Osteocyte (in vitro differentiated cells): ENCODE data around the gene ANAPC13. TPM values are rescaled to one million over a fixed set of nuclear protein-coding genes. Genes with fewer than 3 reads are reported as not detected.

Experiments
- DNase-seq: peaks from one replicate; pipeline ENCODE4 v3.0.0; 2021; ENCODE audit warnings: mixed read lengths; ENCODE audit not compliant: unreplicated experiment; ENCODE audit errors: extremely low spot score
- H3K27ac Mint-ChIP-seq: one replicate; pipeline ENCODE4 v1.8.0; 2021; ENCODE audit warnings: mild to moderate bottlenecking, mixed read lengths; ENCODE audit not compliant: unreplicated experiment
- H3K27me3 Mint-ChIP-seq: one replicate; pipeline ENCODE4 v1.8.0; 2021; ENCODE audit warnings: mixed read lengths; ENCODE audit not compliant: unreplicated experiment
- H3K36me3 Mint-ChIP-seq: one replicate; pipeline ENCODE4 v1.8.0; 2021; ENCODE audit warnings: mixed read lengths; ENCODE audit not compliant: unreplicated experiment
- H3K4me1 Mint-ChIP-seq: one replicate; pipeline ENCODE4 v1.8.0; 2021; ENCODE audit warnings: mixed read lengths; ENCODE audit not compliant: unreplicated experiment
- H3K4me3 Mint-ChIP-seq: one replicate; pipeline ENCODE4 v1.8.0; 2021; ENCODE audit warnings: mild to moderate bottlenecking, moderate library complexity, mixed read lengths; ENCODE audit not compliant: unreplicated experiment
- H3K9me3 Mint-ChIP-seq: one replicate; pipeline ENCODE4 v1.8.0; 2021; ENCODE audit warnings: mixed read lengths; ENCODE audit not compliant: unreplicated experiment
- total RNA-seq: library from RNA; stranded (reverse); gene quantifications from 2 replicates; pipeline ENCODE4 v1.2.1, GENCODE V29; 2021
- TF ChIP-seq, protein P1 (sequence below): fragments of 200-600 bp; sonication (generic); IDR thresholded peaks from 2 replicates; pipeline ENCODE4 v1.5.0; 2021; ENCODE audit warnings: antibody characterized with exemption, mild to moderate bottlenecking, moderate library complexity

Gene ANAPC13
- total RNA-seq, 1 donor from 2014 or later = 89.4 TPM

GRCh38 chr3:134485075-134485717, 589 bp downstream of the ANAPC13 start:
- DNase-seq = no peak
- Mint-ChIP-seq H3K27ac (peak overlapping the region; percentile 97), H3K4me3 (peak overlapping the region; percentile 91), H3K4me1 (peaks cover 44% of the 10 kb centered on the region), H3K27me3 (no peaks in the 10 kb centered on the region), H3K36me3 (peaks cover 21% of the 10 kb centered on the region), H3K9me3 (no peaks in the 10 kb centered on the region)
- TF ChIP-seq, protein P1, sequence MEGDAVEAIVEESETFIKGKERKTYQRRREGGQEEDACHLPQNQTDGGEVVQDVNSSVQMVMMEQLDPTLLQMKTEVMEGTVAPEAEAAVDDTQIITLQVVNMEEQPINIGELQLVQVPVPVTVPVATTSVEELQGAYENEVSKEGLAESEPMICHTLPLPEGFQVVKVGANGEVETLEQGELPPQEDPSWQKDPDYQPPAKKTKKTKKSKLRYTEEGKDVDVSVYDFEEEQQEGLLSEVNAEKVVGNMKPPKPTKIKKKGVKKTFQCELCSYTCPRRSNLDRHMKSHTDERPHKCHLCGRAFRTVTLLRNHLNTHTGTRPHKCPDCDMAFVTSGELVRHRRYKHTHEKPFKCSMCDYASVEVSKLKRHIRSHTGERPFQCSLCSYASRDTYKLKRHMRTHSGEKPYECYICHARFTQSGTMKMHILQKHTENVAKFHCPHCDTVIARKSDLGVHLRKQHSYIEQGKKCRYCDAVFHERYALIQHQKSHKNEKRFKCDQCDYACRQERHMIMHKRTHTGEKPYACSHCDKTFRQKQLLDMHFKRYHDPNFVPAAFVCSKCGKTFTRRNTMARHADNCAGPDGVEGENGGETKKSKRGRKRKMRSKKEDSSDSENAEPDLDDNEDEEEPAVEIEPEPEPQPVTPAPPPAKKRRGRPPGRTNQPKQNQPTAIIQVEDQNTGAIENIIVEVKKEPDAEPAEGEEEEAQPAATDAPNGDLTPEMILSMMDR = no peak

DNA sequence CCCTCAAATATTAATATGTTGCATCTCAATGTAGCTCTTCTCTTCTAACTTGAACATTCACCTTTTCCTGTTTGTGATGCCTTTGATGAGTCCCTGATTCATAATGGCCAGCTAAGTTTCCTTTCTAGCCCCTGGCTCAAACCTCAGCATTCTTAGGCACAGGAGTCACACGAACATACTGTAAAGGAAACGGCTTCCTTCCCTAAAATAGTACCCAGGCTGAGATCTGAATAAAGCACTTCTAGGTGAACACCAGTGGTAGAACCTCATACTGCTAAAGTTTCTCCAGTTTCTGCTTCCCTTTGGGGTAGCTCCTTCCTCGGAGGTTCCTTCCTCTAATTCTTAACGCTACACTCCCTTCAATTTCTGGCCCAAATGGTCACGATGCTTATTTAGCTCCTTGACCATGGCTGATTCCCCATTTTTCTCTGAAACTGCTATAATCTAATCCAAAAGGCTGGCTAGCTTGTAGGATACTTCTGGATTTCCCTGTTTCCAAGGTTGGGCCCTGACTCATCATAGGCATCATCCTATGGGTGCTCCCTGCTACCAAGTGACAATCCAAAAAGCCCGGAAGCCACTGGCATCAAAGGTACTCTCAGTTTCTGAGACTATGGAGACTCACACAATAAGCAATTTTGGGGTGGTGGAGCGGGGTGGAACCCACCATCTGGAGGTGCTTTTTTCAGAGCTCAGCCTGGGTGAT, 2.4 kb downstream of the ANAPC13 start:
- peaks cover 48% of the 10 kb centered on the region for H3K4me1 Mint-ChIP-seq
- H3K9me3 Mint-ChIP-seq = no peaks in the 10 kb centered on the region

GRCh38 chr3:134482622-134483021, 3.2 kb downstream of the ANAPC13 start:
- Mint-ChIP-seq H3K4me3 (no peak overlapping the region), H3K4me1 (peaks cover 52% of the 10 kb centered on the region), H3K27ac (peak overlapping the region; percentile 12), H3K9me3 (no peaks in the 10 kb centered on the region), H3K27me3 (no peaks in the 10 kb centered on the region), H3K36me3 (peaks cover 31% of the 10 kb centered on the region)
- TF ChIP-seq, protein P1 = no peak
- DNase-seq = no peak

More for the DNA sequence above, 2.4 kb downstream of the ANAPC13 start:
- H3K4me3 Mint-ChIP-seq = peak overlapping the region; percentile 91
- TF ChIP-seq, protein P1 = no peak
- peaks cover 27% of the 10 kb centered on the region for H3K36me3 Mint-ChIP-seq
- DNase-seq = no peak
- H3K27me3 Mint-ChIP-seq = no peaks in the 10 kb centered on the region
- H3K27ac Mint-ChIP-seq = peak overlapping the region; percentile 75

GRCh38 chr3:134481166-134481565, 4.6 kb downstream of the ANAPC13 start:
- peak overlapping the region; percentile 5 for H3K27ac Mint-ChIP-seq
- no peaks in the 10 kb centered on the region for H3K27me3 Mint-ChIP-seq
- peaks cover 53% of the 10 kb centered on the region for H3K4me1 Mint-ChIP-seq
- no peak for DNase-seq
- H3K9me3 Mint-ChIP-seq = no peaks in the 10 kb centered on the region
- H3K36me3 Mint-ChIP-seq = peaks cover 42% of the 10 kb centered on the region
- no peak overlapping the region for H3K4me3 Mint-ChIP-seq
- TF ChIP-seq, protein P1 = no peak

DNA sequence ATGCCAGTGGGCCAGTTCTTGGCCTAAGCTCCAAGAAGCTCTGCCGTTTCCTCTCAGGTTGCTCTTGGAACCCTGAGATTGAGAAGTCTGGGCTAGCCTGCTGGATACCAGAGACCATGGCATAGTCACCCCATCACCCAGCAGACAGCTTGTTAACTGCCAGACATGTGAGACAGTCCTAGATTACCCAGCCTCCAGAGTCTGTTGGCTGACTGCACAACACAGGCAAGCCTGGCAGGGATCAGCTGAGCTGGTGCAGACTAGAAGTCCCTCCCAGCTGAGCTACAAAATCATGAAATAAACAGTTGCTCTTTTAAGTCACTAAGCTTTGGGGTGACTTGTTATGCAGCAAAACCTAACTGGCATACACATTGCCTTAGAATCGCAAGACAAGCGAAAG, 5.2 kb downstream of the ANAPC13 start:
- Mint-ChIP-seq H3K27ac (no peak overlapping the region), H3K4me1 (peaks cover 53% of the 10 kb centered on the region), H3K36me3 (peaks cover 46% of the 10 kb centered on the region), H3K4me3 (no peak overlapping the region), H3K9me3 (no peaks in the 10 kb centered on the region), H3K27me3 (no peaks in the 10 kb centered on the region)
- no peak for DNase-seq
- TF ChIP-seq, protein P1 = no peak
